Gastrocnemius medialis (tissue), 4 donors: ENCODE data around the gene TPD52L1.

Experiments used
- POLR2A ChIP-seq, 2 donors: fragments of 450-650 bp; IDR thresholded peaks; one replicate each; pipeline ENCODE4 v1.6.1; 2017; ENCODE audit warnings: antibody characterized with exemption in 2 of 2, mild to moderate bottlenecking in 2 of 2, moderate library complexity in 2 of 2
- TF ChIP-seq, protein P1 (sequence below), 5 experiments: fragments of 450-650 bp in 3 of 5; fragments of 200-600 bp in 2 of 5; sonication (generic) in 2 of 5; IDR thresholded peaks in 4 of 5; conservative IDR thresholded peaks in 1 of 5; 1 replicate in 4 of 5; 2 replicates in 1 of 5; pipeline ENCODE4 v1.5.1; 2016 to 2019; ENCODE audit warnings: antibody characterized with exemption in 5 of 5, mild to moderate bottlenecking in 3 of 5, moderate library complexity in 3 of 5

DNA sequence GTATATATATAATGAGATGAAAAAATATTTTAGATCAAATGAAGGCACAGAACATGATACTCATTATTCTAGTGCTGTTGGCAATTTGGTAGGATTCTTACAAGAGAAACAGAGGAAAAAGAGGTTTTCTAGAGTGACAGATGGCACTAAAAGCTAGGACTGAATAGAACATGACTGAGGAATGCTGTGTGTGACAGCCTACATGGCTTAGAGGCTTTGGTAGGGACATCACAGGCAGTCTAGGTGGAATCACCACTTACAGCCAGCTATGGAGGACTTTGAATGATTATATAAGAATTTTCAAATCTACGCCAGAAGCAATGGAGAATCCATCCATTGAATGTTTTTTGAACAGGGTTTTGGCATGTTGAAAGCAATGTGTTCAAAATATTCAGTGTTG, 52.8 kb downstream of the TPD52L1 start:
- TF ChIP-seq, protein P1, sequence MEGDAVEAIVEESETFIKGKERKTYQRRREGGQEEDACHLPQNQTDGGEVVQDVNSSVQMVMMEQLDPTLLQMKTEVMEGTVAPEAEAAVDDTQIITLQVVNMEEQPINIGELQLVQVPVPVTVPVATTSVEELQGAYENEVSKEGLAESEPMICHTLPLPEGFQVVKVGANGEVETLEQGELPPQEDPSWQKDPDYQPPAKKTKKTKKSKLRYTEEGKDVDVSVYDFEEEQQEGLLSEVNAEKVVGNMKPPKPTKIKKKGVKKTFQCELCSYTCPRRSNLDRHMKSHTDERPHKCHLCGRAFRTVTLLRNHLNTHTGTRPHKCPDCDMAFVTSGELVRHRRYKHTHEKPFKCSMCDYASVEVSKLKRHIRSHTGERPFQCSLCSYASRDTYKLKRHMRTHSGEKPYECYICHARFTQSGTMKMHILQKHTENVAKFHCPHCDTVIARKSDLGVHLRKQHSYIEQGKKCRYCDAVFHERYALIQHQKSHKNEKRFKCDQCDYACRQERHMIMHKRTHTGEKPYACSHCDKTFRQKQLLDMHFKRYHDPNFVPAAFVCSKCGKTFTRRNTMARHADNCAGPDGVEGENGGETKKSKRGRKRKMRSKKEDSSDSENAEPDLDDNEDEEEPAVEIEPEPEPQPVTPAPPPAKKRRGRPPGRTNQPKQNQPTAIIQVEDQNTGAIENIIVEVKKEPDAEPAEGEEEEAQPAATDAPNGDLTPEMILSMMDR (IDR thresholded peaks at IDR 0.05 in 4 of 5, conservative IDR thresholded peaks at IDR 0.05 in 1 of 5): no peak
- TF ChIP-seq POLR2A (IDR thresholded peaks at IDR 0.05): no peak
